Activated T-cell treated with anti-CD3 and anti-CD28 coated beads, Interleukin-2, amount 50 U/mL, for 48 hours (primary cell): ENCODE measurements around the gene RD3L.
"Not testable (repeated sequence)": the region's sequence is repeated elsewhere in the genome, so short reads cannot be mapped to it uniquely, and the experiment has no call there.

ENCODE experiments used
- DNase-seq, 2 experiments: peaks; one replicate each; pipeline ENCODE4 v3.0.0-alpha.2; 2020

The RD3L gene

DNA sequence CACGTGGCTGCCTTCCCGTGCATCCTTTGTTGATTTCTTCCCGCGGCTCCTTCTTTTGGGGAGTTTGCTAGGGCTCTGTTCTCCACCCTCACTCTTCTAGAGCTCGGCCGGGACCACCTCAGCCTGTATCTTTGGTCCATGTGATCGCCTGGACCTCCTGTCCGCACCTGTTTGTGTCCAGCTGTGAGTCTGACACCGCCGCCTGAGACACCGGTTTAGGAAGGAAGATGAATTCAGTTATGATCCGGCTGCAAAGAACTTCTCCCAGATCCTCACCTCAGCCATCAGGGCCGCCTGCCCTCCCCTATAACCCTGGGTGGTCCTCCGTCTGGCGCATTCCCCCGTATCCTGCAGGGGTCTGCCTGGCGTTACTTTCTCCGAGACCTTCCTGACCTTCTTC lies 14.8 kb downstream of the RD3L start:
- no peak for DNase-seq

DNA sequence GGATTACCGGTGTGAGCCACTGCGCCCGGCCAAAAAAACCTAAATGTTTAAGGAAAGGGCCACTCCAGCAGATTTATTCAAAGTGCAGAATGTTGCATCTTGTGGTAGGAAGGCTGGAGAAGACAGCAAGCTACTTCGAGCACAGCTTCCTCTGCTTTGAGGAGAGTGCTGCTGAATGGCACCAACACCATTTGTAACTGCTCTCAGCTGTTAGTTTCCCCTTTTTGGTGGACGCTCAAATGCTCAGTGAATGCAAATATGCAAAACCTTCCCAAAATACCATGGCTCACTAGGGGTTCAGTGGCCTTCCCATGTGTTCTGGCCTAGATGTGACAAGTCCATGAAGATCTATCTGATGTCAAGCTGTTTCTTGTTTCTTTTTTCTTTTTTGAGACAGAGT lies 17.0 kb downstream of the RD3L start:
- DNase-seq, result no peak

DNA sequence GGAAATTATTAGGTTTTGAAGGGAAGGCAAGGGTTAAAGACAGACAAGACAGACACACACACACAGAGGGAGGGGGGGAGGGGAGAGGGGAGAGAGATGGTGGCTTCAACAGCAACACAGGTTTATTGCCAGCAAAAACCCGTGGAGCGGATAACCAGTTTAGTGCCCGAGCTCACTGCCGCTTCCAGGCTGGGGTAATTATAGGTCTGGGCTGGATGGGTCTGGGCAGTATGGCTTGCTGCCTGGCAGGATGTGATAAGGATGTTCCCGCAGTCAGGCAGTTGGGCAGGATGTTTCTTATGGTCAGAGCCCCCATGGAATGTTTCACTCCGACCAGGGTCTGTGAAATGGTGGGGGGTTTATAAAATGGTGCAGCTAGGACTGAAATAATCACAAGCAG lies 18.5 kb downstream of the RD3L start:
- DNase-seq, result no peak

DNA sequence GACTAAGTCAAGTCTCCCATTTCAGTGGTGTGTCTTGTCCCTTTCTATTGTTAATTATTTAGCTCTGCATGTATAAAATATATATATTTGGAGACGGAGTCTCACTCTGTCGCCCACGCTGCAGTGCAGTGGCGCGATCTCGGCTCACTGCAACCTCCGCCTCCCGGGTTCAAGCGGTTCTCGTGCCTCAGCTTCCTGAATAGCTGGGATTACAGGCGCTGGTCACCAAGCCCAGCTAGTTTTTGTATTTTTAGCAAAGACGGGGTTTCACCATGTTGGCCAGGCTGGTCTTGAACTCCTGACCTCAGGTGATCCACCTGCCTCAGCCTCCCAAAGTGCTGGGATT lies 20.5 kb downstream of the RD3L start:
- not testable (repeated sequence) for DNase-seq

DNA sequence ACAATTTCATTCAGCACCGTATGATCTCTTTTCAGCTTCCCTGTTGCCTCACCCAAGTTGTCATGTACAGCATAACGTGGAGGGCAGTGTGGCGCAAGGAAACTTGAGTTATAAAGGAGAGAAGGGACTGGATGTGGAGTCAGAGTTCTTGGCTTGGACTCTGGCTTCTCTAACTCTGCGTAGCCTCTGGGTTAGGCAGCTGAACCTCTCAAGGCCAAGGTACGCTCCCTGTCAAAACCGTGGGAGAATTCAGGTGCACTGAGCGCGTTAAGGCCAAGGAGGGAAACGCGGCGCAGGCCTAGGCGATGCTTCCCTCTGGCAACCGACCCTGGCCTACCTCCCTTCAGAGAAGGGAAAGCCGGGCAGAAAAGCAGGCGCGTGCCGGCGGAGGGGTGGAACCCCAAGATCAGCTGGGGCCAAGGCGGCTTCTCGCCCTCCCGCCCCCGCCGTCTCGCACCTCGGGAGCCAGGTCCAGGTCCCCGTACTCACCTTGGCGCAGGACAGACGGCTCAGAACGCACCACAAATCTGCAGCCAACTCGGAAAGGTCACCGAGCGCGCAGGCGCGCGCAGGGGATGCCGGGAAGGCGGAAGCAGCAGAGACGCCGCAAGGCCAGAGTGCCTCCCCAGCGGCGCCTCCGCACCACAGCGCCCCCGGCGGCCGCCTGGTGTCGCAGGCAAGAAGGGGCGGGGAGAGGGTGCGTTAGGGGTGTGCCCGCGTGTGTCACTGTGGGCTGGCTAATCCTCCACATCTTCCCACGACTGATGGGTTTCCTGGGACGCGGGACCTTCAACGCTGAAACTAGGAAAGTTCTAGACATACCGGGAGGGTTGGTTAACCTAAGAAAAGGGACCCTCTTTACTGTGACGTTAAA lies 21.1 kb downstream of the RD3L start:
- peak; percentile 95 to 97 for DNase-seq

DNA sequence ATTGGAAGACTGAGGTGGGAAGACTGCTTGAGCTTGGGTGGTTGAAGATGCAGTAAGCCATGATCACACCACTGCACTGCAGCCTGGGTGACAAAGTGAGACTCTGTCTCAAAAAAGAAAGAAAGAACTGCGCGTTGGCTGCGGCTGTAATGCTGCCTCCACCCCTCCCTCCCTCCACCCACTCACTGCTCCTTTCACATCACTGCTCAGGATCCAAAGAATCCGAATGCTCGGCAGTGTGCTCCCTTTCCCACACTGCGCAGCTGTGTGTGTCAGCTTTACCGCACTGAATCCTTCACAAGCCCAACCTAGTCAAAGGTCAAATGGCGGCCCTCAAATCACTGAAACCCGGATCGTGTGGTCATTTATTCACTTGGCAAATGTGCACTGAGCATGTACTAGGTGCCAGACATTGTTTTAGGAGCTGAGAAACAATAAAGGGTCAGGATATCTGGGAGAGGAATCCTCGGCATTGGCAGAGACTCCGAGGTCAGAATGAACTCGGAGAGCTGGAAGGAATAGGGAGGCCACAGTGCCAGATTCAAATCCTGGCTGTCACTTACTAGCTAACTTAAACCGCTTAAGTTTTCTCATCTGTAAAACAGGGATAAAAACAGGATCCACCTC lies 25.6 kb downstream of the RD3L start:
- DNase-seq, result no peak

DNA sequence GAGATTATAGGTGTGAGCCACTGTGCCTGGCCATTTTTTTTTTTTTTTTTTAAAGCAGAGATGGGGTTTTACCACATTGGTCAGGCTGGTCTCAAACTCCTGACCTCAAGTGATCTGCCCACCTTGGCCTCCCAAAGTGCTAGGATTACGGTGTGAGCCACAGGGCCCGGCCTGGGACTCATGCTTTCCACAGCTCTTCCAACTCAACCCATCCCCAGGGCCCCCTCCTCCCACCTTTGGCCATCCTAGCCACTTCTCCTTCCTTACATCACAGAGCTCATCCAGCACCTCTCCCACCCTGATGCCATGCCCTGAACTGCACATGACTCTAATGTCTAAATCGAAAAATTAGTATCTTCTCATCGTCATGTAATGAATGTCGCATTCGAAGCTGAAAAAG lies 26.7 kb downstream of the RD3L start:
- DNase-seq, result no peak

DNA sequence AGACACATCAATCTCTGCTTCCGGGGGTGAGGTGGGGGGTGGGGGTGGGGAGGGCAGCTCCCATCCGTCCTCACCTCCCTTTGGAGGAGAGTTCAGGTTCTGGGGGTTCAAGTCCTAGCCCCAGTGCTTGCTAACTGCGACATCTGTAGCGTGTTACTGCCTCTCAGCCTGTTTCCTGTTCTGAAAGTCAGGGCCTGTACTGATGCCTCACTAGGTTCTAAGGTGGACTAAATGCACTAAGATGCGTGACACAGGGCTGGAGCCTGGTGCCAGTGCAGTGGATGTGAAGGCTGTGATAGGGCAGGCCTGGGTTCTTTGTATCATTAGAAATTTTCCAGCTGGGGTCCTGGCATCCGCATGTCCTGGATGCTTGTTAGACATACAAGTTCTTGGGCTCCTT lies 31.3 kb downstream of the RD3L start:
- no peak for DNase-seq

DNA sequence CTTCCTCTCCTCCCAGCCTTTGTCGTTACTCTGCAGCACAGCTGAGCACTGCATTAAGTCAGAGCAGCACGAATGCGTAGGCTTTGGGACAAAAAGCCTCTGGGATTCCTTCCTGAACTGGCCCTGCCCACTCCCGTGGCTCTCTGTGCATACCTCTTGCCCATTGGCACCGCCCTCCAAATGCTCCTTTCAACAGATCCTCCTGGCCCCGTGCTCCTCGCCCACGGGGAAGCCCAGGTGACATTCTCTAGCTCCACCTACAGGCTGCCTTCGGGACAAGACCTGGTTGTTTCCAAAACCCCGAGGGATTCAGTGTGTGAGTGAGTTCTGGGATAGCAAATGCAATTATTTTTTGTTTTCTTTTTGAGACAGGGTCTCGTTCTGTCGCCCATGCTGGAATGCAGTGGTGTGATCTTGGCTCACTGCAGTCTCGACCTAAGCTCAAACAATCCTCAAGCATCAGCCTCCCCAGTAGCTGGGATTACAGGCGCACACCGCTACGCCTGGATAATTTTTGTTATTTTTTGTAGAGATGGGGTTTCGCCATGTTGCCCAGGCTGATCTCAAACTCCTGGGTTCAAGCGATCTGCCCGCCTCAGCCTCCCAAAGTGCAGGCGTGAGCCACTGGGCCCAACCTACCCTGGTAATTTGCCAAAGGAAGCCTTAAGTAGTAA lies 31.9 kb downstream of the RD3L start:
- DNase-seq, result peak; percentile 82 to 84

DNA sequence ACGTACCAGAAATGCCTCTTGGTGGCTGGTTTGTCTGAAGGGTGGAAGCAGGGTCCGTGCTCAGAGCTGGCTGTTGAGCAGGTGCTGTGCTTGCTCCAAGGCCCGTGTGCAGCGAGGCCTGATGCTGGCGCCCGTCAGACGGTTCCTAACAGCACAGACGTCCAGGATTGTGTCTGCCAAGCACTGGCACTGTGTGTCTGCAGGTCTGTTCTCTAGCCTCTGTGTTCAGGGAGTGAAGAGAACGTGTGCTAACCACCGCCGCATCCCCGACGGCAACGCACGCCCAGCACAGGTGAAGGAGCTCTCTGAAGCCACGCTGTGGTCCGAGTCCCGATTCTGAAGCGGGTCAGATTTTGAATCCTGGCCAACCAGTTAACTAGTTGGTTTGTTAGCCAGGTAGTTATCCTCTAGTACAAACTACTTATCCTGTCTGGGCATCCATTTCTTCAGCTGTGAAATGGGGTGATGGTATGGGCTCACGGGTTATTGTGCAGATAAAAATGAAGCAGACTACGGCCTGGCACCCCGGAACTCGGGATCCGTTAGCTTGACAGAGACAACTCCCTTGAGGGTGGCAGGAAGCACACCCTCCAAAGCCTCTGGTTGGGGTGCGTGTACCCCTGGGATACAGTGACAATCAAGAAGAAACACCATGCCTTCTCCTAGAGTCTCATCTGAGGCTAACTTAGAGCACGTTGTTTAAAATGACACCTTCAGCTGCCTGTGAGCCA lies 32.6 kb downstream of the RD3L start:
- no peak for DNase-seq

DNA sequence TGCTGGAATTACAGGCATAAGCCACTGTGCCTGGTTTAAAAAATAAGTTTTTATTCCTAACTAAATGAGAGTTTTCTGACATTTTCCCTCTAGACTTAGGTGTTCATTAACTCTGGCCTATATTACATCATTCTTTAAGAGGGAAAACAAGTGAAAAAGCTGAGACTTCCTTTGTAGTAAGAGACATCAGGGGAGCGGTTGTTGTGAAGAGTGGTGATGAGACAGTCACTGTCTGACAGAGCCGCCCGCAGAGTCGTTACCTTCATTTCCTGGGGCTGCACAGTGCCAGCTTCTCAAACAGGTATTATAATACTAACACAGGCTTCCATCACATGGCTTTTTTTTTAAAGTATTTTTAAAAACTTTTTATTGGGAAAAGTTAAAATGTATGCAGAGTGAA lies 33.7 kb downstream of the RD3L start:
- DNase-seq, result no peak

DNA sequence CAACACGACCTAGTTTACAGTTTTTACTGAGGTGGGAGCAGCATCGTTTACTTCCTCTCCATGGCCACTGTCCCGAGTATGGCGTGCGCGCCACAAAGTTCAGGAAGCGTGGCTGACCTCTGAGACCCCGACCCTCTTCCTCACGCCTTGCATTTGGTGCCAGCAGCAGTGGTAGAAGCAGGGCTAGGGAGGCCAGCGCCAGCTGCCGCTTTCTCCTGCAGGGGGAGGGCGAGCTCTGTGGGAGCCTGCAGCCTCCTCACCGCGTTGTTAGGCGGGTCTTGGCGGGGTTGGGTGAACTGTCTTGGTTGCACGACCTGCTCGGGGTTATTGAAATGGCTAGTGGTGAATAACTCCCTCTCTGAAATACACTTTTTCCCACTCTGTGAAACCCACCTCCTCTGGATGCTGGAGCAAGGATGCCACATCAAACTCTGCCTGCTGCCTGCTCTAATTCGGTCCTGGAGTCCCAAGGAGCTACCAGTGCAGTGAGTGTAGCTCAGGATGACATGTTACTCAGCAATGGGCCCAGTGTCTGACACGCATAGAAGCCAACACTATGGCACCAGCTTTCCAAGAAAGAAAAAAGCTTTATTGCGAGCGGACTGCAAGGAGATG lies 36.4 kb downstream of the RD3L start:
- DNase-seq, result peak; percentile 40 to 52

DNA sequence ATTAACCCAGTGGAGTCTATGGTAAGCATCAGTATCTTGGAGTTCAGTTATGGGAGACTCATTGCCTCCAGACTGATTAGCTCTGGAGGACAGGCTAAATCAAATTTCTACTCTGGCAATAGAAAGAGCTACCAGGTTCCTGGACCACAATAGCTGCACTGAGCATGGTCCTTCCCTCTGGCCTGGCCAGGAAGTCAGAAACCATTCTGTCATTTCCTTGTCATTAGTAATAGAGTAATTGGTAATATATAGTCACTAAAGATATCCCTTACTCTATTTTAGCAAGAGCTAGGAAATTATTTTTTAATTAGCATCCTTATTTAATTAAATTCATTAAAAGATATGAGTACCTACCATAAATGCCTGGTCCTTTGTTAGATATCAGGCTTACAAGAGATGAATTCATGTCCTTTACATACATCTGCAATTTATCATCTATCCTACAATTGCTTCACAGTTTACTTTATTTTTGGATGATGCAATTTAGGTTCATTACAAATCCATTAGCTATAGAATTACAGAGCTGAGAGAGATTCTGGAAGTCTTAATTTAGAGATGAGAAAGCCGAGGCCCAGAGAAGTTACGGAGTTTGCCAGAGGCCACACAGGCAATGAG lies 37.7 kb downstream of the RD3L start:
- no peak for DNase-seq

DNA sequence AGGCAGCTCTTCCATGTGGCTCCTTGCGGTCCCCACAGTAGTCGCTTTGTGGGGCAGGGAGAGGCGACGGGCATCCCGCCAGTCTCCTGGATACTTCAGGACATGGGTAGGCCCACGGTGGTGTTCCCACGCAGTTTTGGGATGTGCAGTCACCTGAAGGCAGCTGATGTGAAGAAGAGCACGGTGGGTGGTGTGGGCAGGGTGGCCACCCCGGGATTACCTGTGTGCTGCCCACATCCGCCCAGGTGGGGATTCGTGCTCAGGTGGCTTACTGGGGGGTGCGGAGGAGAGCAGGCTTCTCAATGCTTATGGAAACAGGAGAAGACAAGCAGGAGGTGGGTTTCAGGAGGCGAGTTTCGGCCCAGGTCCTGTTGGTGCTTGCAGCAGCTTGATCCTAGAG lies 42.5 kb downstream of the RD3L start:
- DNase-seq, result no peak

DNA sequence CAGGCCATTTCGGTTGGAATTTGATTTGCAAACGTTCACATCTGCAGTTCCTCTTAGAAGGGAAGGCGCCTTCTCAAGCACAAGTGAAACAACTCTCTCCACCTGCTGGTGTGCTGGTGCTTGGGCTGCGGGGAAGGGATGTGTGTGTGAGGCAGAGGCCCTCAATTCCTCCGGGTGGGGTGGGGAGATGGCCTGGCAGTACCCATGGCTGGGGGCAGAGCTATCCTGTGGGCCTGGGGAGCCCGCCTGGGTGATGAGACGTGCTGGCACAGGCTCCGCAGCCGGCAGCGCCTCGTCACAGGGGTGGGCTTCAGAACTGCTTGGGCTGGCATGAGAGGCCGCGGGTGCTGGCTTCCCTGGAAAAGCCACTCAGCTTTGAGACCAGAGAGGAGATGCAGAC lies 43.0 kb downstream of the RD3L start:
- no peak for DNase-seq

DNA sequence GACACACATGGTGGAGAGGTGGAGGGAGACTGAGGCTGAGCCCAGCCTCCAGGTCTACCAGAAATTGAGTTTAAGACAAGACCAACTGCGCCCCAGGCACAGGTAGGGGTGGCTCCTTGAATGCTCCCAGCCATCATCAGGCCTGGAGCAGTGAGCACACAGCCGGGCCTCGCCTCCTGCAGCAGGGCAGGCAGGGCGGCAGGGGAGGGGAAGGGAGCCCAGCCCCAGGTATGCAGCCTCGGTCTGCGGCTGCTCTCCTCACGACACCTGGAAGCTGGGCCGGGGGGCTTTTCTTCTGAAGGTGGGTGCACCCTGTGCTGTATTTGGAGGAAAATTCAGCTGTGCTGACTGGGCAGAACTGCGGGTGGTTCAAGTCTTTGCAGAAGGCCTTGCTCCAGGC lies 43.6 kb downstream of the RD3L start:
- no peak for DNase-seq

DNA sequence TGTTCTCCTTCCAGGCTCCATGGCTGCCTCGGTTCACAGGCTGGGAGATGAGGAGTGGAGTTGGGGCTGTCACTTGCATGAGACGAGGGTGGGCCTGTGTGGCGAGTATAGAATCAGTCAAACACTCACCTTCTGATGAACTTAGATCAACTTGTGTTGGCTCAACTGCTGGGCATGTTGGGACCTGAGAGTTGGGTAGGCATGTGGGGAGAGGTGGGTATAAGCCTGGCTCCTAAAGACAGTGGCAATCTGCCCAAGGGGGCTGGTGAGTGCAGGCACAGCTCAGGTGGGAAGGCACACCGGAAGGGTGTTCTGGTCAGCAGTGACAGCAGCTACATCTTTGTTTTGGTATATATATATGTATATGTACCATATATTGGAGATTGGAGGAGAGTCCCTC lies 44.1 kb downstream of the RD3L start:
- DNase-seq, result no peak

DNA sequence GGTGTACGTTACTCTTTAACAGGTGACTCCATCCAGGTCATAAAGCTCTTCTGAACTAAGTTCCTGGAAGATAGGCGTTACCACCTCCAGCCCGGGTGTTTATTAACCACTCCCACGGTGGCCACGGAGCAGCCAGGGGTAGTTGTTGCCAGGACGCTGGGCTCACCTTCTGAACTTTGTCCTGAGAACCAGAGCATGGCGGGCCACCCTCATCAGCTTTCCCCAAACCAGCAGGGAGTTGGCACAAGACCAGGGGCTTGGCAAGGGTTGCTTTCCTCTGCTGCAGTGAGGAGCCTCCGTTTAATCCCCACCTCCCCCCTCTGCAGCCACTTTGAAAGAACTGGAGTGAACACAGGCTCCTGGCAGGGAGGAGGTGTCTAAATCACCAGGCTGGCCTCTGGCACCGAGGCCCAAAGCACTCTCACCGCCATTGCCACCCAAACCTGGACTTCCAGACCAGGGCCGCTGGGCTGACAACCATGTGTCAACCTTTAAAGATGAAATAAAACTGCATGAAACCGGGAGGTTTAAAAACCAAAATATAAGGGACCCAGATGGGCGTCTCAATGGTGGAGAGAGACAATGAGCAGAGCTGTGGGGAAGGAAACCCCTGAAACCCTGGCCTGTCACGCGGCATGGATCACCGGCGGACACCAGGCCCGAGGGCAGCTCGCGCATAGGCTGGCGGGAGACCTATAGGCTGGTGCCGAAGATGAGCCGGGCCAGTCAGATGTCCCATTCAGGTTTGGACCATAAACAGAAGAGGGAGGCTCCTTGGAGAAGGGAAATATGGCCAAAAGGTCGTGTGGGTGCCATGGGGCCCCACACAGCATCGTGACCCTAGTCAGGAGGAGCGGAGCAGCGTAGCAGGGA lies 45.0 kb downstream of the RD3L start:
- no peak for DNase-seq

DNA sequence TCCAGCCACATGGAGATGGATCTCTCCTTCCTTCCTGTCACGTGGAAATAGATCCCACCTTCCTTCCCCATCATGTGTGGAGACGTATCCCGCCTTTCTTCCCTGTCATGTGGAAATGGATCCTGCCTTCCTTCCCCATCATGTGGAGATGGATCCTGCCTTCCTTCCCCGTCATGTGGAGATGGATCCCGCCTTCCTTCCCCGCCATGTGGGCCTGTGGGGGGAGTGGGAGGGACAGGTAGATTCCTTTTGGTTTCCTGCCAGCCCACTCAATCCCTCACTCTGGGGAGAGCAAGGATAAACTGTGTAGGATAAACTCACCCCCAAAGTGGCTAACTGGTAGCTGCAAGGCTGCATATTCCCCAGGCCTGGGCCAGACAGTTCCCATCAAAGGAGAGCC lies 45.8 kb downstream of the RD3L start:
- DNase-seq, result no peak

DNA sequence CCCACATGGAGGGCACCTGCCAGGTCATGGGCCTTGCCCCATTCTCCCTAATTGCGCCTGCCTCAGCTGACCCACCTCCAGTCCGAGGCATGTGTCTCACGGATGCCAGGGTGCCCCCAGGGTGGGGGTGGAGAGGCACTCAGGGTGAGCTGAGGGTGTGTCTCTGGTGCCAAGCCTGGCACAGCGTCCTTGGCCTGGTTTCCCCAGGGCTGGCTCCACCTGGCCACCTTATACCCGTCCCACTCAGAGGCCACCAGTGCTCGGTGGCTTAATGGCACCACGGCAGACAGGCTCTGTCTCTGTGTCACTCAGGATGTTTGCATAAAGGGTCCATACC lies 47.6 kb downstream of the RD3L start:
- DNase-seq, result no peak

DNA sequence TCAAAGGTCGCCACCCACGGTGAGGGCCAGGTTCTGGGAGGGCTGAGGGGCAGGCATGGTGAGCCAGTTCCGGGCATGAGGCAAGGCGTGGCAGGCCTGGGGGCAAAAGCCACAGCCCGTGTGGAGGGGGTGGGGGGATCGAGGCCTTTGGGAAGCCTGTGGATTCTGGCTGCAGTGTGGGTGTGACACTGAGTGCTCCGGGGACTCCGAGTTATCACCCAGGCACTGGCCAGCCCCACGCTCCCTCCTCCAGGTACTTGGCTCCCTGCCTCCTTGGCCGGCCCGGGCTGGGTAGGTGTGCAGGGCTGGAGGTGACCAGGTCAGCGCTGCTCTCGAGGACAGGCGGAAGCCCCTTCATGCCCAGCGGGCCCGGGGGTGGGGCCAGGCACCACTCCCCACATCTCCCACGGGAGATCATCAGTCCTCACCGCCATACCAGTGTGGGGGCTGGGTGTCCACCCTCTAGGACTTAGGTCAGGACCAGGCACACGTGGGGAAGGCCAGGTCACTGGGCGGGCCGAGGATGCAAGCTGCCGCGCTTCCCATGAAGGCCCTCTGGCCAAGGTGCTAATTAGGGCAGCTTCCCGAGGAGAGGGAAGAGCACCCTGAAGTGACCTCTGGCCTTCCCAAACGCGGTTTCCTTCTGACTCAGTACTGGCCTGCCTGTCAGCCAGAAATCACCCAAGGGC lies 48.2 kb downstream of the RD3L start:
- DNase-seq, result no peak
